Measurements from ENCODE around the gene RASGRF2.

The RASGRF2 gene

DNA sequence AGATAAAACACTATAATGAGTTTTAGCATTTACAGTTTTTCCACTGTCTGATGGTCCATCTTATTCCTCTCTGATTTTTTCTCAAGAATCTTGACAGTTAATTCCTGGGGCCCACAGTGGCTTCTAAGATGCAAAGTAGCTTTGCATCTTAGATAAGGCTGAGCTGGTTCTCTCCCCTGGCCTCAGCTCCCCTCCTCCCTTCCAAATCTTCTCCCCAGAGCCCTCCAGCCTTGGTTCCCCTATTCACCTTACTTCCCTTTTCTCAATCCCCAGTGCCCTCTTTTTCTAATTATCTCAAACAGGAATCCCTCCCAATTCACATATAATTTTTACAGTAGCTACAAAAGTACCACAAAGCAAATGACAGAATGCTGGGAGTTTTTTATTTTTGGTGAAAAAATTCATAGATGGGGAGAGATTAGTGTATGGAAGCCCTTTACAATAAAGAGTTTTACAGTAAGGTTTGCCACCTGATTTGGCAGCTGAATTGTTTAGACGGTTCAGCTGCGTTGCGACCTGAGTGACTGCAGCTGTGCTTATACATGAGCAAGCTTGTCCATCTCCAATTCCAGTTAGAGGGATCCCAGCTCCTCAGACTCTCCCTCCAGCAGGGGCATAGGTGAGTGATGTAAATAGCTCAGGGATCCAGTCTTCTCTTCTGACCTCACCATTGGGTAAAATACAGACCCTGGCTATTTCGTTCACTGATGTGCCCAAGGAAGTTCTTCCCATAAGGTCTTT lies 221.6 kb downstream of the RASGRF2 start:
- no peak for DNase-seq

DNA sequence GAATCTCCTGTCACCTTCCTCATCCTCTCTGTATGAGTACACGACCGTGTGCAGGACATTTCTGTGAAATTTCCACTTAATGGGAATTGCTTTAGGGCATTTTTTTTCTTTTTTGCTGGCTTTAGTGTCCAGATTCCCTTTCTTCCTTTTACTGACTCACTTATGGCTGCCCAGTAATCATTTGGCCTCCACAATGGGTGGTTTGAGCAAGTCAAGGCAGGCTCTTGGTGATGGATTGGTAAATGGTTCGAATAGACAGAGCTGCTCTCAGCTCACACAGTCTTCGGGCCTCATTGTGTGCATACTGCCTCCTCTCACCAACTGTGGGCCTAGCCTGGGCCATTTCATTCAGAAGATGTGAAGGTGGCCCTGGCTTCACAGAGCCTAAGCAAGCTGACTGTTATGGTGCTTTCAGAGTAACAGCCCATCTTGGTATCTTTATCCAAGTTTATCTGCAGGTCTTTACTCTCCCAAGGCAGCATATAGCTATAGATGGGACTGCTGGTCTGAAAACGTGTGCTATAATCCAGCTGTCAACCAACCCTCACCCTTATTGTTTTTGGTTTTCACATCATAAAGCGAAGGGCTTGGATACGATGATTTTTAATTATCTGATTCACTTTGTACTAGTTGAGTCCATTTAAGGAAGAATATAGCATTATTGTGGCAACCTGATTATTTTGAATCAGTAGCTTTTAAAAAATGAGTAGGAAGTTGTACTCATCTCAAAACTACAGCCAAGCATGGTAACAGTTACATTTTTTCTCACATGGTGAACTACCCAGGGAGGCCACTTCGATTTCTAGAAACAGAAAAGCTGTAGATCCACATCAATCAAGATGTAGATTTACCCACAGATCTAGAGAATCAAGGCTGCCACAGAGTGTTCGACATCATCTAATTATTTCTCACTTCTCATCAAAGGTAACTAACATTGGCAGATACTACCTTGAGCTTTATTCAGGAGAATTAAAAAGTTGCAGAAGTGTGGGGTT lies 222.5 kb downstream of the RASGRF2 start:
- DNase-seq = no peak

DNA sequence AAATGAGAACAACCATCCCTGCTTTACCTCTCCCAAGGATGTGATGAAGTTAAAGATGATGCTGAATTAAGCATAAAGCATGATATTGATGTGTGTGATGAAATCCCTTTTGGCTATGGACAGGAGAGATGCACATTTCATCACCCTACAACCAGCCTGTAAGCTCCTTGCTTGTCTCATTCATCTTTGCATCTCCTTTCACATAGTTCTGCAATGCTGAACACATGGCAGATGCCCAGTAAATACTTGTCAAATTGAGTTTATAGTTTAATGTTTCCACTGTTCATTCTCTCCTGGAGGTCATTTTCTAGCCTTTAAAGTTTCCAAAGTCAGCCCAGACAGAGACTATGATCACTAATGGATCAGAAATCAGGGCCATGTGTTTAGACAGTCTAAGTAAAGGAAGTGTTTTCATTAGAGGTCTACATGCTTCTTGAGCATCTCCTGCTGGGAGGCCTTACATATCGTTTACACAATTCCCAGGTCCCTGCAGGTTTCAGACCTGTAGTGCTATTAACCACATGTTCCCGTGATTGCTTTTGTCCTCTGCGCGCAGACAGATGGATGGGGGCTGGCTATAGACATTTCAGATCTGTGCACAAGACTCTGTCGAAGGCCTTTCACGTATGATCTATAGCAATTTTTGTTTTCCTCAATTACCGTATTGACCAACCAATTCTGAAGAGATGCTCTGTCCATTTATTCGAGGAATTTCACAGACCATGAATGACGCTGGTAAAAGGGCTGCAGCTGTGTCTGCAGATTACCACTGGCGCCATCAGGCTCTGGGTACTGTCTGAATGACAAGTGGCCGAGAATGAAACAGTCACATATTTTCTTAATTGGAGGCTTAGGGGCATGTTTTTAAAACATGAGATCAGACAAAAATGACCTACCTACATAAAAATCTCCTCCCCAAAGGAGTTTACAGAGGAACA lies 223.9 kb downstream of the RASGRF2 start:
- DNase-seq = no peak

DNA sequence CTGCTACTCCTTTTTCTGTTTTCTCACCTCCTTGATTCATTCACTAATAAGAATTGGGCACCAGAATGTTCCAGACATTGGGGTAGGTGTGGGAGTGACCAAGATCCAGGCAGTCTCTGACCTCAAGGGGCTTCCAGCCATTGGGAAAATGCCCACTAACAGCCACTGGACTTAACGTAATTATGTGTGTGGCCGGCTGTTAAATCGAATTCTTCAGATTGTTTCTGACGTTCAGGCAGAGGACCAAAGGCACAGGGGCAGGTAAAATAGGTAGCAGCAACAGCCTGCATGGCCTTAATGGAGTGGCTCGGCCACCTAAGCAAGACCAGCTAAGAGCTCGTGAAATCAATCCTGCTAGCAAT lies 224.6 kb downstream of the RASGRF2 start:
- no peak for DNase-seq

DNA sequence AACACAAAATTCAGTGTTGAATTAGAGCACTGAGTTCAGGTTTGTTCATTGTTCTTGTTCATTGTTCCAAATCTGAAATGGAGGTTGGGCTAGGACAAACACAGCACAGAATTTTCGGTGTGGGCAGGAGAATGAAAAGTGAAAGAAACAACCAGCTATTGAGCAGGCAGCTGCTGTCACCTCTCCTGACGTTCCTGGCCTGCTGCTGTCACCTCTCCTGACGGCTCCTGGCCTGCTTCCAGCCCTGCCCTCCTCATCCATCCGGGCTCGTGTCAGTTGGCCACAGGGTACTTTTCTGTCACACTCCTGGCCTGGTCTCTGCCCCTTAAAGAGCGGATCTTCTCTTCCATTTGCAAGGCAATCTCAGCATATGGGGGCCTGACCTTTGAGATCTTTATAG lies 227.7 kb downstream of the RASGRF2 start:
- no peak for DNase-seq

DNA sequence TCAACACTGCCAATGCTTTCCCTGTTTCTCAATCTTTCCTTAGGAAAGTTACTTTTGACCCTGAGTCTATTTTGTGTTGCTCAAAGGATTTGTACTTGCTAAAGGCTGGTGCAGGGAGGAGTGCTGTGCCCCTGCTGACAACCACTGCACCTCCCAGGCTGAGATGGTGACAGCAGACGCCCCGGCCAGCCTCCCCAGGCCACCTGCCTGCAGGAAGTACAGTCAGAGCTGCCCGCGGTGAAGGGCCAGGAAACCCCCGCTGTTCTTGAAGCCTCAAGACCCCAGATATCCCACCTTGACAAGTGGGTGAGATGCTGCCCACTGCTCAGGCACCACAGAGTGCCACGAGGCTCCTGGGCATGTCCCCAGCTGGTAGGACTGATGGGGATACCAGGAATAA lies 228.8 kb downstream of the RASGRF2 start:
- DNase-seq = no peak

DNA sequence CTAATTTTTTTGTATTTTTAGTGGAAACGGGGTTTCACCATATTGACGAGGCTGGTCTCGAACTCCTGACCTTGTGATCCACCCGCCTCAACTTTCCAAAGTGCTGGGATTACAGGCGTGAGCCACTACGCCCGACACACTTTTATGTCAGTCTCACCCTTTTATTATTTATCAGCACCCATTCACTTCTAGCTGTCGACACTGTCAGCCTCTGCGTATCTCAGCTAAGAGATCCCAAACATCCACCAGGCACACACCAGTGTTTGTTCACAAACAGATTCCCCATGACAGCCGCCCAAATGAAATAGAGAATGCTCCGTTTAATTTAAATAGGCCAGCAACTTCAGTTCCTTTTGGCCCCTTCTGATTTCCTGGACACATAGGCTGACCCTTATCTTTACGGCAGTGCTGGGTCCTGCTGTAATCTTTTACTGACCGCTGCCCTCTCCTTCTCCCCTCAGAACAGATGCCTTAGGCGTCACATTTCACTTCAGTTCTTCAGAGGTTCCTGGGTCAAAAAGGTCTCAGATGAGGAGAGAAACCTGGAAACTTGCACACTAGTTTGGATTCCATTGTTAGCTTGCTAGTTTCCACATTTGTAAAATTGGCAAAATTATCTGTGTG lies 229.8 kb downstream of the RASGRF2 start:
- DNase-seq = no peak

DNA sequence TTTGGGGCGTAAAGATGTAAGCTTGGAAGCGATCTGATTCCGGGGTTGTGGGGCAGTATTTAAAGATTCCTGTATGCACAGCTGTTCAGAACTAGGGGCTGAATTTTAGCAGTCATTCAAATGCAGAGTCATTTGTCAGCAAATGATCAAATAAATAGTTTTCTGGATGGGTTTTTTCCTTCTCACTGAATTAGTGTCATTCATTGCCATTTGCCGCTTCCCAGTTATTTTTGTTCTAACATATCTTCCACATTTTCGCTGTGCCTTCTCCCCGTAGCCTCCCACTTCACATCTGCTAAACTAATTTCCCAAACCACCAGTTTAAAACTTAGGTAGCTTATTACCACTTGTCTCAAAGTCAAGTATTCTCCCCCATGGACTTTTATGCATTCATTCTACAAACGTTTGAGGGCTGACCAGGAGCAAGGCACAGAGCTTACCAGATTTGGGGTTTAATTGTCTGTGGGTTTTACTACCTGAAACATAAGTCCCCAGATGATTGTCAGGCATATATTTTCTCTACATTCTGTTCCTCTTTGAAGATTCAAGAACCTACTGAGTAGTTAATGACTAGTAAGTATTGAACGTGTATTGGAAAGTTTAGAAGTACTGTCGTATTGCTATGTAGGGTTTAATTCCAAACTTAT lies 231.7 kb downstream of the RASGRF2 start:
- DNase-seq = no peak

DNA sequence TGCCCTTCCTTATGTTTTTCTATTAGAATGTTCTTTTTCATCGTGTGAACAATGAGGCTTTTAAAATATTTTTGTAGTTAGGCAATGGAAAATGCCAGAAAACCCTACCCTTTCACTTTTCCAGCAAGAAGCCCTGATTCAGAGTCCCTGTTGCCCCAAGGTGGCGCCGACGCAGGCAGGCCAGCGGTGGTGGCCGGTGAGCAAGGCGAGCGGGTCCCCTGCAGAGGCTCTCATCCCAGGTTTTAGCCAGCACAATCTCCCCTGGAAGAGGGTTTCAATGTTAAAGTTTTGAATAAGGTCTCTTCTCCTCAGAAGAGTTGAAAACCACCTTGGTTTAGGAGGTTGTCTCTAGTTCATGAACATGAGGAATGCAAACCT lies 232.2 kb downstream of the RASGRF2 start:
- no peak for DNase-seq

DNA sequence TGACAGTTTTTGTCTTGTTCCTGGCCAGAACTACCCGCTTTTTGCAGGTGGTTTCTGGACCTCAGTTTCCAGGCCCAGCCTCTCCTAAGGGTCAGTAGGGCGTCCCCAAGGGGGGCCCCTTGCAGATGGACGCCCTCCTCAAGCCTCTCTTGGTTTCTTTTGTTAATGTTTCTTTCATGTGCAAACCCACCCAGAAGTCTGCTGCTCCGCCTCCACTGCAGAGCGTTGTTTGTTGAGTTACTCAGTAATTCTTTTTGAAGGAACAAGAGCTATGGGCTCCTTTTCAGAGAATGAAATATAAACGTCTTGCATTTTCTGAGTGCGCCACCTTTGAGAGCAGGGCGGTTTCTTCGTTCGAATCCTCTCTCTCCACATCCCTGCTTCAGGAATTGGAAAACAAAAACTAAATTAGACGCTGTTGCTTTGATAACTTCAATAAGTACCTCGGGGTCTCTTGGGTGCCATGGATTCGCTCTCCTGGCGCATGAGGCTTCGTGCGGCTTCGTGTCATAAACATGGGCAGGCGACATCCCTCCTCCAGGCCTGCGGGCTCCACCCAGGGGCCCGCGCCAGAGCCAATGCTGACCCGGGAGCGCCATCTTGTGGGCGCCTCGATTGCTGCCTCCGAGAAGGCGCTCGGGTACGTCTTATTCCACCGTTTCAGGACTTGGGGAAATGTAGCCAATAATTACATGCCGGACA lies 234.6 kb downstream of the RASGRF2 start:
- peak; percentile 70 to 80 for DNase-seq

DNA sequence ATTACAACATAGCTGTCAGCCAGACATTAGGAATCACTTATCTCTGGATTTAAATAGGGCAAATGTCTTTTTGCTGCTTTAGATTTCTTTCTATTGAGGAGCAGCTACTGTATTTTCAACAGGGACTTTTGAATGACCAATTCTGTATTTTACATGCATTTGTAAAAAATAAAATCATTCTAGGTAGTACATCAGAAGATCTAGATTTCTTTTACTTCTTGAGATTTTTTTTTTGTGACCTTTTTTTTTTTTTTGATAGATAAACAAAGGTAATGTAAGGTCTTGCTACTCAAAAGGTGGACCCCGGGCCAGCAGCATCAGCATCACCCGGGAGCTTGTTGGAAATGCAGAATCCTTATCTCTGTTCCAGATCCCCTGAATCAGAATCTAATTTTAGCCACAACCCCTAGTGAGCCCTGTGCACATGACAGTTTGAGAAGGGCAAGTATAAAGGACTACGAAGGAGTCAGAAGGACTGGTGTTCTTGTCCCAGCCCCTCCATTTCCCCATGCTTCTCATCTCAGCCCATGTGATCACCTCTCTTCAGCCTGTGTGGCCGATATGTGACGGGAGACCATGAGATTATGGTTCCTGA lies 235.3 kb downstream of the RASGRF2 start:
- no peak for DNase-seq

DNA sequence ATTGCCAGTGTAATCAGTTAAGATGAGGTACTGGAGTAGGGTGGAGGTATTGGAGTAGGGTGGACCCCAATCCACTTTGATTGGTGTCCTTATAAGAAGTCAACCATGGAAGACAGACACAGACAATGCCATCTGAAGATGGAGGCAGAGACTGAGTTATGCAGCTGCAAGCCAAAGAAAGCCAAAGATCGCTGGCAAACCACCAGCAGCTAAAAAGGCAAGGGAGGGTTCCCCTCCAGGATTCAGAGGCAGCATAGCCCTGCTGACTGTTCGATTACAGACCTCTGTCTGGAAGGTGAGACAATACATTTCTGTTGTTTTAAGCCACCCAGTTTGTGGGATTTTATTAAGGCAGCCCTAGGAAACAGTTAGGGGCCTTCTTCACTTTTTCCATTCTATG lies 242.5 kb downstream of the RASGRF2 start:
- no peak for DNase-seq

DNA sequence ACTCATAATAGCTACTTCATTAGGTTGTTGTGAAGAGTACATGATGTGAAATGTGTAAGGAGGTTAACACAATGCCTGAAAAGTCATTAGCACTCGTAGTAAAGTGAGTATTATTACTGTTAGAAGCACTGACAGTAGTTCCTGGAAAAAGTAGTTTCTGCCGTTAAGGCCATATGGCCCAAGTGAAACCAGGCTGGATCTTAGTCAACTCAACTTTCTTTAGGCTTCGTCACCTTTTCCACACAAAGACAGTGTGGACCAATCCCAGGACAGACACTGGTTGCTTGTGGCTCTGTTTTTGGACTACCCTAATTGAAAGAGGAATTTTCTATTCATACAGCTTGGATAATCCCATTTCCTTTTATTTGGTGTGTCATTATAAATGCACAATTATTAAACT lies 243.6 kb downstream of the RASGRF2 start:
- DNase-seq = no peak

DNA sequence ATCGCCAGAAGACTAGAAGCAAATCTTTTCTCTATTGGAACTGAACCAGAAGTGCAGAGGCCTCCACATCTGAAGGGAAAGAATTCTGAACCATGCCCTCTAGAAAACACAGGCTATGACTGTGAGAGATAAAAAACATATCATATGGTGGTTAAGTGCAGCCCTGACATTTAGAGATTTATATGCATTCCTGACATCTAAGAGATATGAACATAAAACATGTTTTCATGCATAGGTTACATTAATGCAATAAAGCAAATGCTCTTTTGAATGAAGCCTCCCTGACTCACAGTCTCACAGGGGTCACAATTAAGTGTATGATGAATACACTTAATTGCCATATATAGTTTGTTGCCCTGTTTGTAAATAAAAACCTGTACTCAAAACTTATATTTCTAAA lies 244.0 kb downstream of the RASGRF2 start:
- no peak for DNase-seq

DNA sequence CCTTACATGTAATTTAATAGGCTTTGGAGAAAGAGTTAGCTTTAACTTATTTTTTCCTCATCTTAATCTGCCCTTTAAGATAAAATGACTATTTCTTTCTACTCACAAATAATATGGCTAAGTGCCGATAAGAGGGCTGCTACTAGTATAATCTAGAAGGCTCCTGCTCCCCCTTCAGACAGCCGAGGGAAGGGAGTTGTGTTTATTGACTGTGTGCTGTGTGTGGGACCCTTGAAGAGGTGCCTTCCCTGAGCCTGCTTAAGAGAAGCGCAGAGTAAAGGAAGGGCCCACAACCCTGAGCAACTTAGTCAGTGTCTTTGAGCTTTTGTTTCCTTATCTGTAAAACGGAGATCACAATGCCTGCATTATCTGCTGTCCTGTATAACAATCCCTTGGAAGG lies 244.9 kb downstream of the RASGRF2 start:
- DNase-seq = no peak

DNA sequence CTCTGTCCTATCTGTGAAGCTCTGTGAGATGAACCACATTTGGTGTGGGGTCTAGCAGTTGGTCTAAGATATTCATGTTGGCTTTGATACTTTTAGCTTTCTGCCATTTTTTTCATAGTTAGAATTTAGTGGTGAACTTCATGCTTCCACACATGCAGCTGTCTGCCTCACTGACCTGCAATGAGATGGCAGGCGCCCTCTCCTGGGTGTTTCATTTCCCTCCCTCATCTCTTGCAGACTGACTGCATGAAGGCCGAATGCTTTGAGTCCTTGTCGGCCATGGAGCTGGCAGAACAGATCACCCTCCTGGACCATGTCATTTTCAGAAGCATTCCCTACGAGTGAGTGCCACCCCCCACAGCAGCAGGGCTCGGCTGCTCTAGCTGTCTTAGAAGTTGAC lies 246.8 kb downstream of the RASGRF2 start:
- no peak for DNase-seq

DNA sequence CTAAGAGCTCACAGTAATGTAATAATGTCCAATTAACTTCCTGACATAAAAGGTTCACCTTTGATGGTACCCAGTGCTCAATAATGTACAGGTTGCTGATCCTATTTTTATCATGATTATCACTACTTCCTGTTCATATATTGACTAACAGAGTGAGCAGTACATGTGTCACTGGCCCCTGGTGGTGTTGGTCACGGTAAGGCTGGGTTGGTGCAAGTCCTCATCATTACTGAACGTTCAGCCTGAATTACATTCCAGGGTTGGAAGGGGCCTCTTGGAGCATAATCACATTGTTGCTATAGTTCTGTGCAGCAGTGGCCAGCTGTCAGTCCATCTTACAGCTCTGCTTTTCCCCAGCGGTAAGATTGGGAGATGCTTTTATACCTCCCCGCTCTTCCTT lies 248.7 kb downstream of the RASGRF2 start:
- DNase-seq = no peak

DNA sequence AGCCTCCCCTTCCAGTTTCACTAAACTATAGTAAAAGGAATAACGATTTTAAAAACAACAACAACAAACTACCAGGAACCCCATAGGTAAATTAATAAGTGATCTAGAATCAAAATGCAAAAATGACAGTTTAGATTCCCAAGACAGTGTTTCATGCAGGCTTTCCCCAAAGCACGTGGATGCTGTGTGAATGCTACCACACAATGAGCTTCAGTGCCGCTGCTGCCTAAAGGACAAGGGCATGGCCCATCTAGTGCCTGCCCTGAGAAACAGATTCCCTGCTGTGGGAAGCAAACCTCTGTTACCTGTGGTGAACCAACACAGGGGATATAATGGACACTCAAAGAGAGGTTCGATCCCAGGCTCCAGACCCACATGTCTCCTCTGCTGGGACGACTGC lies 249.2 kb downstream of the RASGRF2 start:
- DNase-seq = no peak

DNA sequence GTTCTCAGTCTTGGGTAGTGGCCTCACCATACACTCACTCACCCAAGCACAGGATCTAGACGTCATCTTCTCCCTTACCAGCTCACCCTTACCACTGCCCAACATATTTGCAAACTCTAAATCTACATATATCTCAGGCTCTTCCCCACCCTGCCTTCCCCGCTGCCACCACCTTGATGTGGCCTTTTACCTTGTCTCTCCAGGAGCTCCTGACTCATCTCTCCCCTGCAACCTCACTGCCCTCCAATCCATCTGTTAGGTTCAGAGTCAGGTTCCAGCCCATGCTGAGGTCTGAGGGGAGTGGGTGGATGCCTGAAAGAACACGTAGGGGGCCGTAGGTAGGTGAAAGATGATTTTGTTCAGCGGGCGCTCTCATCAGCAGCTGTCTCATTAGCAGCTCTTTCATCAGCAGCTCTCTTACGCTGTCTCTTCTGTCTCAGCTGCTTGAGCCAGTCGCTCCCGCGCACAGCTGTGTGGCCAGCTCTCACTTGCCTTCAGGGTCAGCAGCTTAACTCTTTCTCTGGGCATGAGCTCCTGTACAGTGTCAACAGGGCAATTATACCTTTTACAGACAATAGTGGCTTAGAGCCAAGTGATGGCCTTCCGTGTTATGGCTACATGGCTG lies 249.8 kb downstream of the RASGRF2 start:
- no peak for DNase-seq

DNA sequence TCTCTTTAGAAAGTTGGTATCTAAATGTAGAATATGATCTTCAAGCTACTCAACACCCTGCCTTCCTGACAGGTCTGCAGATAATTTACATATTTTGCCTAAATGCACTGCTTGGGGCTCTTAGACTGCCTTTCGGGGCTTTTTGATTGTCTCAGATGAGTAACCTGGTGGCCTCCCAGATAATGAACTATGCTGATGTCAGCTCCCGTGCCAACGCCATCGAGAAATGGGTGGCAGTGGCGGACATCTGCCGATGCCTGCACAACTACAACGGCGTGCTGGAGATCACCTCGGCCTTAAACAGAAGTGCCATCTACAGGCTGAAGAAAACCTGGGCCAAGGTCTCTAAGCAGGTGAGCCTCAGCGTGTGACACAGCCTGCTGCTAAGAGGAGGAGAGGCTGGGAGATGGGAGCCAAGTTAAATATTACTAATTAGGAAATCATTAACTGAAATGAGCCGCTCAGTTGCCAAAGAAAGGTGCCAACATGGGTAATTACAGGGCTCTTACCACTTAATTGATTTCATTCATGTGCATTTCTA lies 252.1 kb downstream of the RASGRF2 start:
- no peak for DNase-seq
